ENCODE data around the gene ADAM23. TPM values are rescaled to one million over a fixed set of nuclear protein-coding genes. Genes with fewer than 3 reads are reported as not detected.

The ADAM23 gene
- total RNA-seq, 1 donor from 2014 or later: 11.4 TPM

DNA sequence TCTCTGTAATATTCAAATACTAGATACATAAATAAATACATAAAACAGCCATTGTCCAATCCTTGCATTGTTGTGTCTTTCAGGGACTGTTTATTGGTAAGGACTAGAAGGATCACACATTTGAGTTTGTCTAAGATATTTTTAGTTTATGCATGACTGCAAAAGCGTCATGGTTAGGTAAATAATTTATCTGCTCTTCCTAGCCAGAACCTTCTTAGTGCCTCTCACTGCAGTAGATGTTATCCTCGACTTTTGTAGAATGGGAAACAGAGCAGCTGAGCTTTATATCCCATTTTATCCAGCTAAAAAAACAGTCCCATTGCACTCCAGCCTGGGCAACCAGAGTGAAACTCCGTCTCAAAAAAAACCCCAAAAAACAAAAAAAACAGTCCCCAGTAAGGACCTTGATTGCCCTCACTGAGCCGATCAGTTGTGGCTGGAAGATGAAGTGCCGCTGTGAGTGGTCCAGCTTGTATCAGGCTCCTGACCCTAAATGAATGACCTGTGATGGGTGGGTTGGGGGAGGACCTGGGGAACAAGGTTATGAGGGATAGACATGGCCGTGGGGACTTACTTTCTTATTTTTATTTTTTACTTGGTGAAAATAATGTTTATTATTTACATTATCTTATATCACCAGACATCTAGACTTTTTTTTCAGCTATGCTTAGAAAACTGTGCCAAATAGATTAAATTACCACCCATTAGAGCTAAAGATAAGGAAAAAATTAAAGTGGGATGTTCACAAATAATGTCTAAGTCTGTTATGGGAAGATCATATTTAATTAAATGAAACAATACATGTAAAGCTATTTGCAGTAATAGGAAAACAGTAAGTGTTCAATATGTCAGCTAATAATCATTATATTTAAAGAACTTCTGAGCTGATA lies 10.9 kb upstream of the ADAM23 start:
- Mint-ChIP-seq H3K4me1 (ENCODE audit: unreplicated experiment) (peaks cover 2% of the 10 kb centered on the region), H3K9me3 (ENCODE audit: unreplicated experiment) (no peaks in the 10 kb centered on the region), H3K27ac (ENCODE audit: unreplicated experiment) (no peak overlapping the region), H3K4me3 (ENCODE audit: unreplicated experiment) (no peak overlapping the region), H3K36me3 (ENCODE audit: unreplicated experiment) (no peaks in the 10 kb centered on the region), H3K27me3 (ENCODE audit: unreplicated experiment) (no peaks in the 10 kb centered on the region)
- DNase-seq (ENCODE audit: extremely low spot score, unreplicated experiment): no peak
- TF ChIP-seq, protein P1, sequence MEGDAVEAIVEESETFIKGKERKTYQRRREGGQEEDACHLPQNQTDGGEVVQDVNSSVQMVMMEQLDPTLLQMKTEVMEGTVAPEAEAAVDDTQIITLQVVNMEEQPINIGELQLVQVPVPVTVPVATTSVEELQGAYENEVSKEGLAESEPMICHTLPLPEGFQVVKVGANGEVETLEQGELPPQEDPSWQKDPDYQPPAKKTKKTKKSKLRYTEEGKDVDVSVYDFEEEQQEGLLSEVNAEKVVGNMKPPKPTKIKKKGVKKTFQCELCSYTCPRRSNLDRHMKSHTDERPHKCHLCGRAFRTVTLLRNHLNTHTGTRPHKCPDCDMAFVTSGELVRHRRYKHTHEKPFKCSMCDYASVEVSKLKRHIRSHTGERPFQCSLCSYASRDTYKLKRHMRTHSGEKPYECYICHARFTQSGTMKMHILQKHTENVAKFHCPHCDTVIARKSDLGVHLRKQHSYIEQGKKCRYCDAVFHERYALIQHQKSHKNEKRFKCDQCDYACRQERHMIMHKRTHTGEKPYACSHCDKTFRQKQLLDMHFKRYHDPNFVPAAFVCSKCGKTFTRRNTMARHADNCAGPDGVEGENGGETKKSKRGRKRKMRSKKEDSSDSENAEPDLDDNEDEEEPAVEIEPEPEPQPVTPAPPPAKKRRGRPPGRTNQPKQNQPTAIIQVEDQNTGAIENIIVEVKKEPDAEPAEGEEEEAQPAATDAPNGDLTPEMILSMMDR (IDR thresholded peaks at IDR 0.05): no peak

DNA sequence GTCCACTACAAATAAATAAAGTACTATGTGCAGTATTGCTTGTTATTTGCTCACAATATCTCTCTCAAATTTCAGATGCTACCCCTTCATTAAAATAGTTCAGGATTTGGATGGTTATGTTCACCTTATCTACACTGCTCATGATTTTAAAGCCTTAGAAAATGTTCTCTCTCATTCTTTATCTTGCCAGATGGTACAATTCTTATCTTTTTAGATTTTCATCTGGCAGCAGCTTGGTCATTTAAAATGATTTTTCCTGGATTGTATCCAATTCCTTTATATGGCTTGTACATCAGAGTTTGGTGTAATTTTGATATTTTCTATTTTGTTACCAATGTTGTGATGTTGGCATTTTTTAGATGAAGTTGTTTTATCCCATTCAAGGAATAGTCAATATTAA lies 10.1 kb upstream of the ADAM23 start:
- Mint-ChIP-seq H3K9me3 (ENCODE audit: unreplicated experiment) (no peaks in the 10 kb centered on the region), H3K27ac (ENCODE audit: unreplicated experiment) (no peak overlapping the region), H3K4me1 (ENCODE audit: unreplicated experiment) (peaks cover 2% of the 10 kb centered on the region), H3K36me3 (ENCODE audit: unreplicated experiment) (no peaks in the 10 kb centered on the region), H3K27me3 (ENCODE audit: unreplicated experiment) (no peaks in the 10 kb centered on the region), H3K4me3 (ENCODE audit: unreplicated experiment) (no peak overlapping the region)
- no peak for DNase-seq (ENCODE audit: extremely low spot score, unreplicated experiment)
- TF ChIP-seq, protein P1 (IDR thresholded peaks at IDR 0.05): no peak

DNA sequence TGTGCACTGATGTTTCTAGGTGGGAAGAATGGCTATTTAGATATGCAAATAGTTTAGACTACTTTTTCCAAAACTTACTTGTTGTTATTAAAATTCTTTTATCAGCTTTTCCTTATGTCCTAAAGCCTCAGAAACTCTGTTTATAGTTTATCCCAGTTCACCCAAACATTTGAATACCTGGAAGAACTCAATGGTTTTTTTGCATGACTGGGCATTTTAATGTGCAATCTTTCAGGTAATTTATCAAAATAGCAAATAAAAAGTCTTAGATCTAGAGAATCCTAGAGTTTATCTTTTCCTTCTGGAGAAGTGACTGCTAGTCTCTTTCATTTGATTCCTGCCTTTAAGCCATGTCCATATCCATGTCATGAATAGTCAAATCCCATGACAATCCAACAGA lies 9.6 kb upstream of the ADAM23 start:
- no peaks in the 10 kb centered on the region for H3K9me3 Mint-ChIP-seq (ENCODE audit: unreplicated experiment)
- no peak overlapping the region for H3K4me3 Mint-ChIP-seq (ENCODE audit: unreplicated experiment)
- TF ChIP-seq, protein P1 (IDR thresholded peaks at IDR 0.05): no peak
- no peaks in the 10 kb centered on the region for H3K4me1 Mint-ChIP-seq (ENCODE audit: unreplicated experiment)
- DNase-seq (ENCODE audit: extremely low spot score, unreplicated experiment): no peak
- H3K27me3 Mint-ChIP-seq (ENCODE audit: unreplicated experiment): no peaks in the 10 kb centered on the region
- H3K27ac Mint-ChIP-seq (ENCODE audit: unreplicated experiment): no peak overlapping the region
- no peaks in the 10 kb centered on the region for H3K36me3 Mint-ChIP-seq (ENCODE audit: unreplicated experiment)

DNA sequence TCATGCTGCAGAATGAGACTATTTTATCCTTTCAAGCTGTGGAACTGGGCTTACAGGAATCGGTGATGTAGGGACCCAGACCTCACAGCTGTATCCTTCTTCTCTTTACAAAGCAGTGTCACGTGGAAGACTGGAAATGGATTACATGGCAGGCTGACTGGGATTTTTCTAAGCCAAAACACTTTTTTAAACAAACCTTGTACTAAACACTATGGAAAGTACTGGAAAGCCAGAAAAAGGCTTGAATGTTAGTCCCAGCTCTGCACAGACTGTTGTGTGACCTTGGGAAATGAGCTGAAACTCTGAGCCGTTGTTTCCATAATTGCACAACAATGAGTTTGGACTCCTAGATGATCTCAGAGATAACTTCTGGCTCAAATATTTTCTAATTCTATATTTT lies 7.6 kb upstream of the ADAM23 start:
- H3K4me1 Mint-ChIP-seq (ENCODE audit: unreplicated experiment): no peaks in the 10 kb centered on the region
- H3K27ac Mint-ChIP-seq (ENCODE audit: unreplicated experiment): no peak overlapping the region
- no peak overlapping the region for H3K4me3 Mint-ChIP-seq (ENCODE audit: unreplicated experiment)
- H3K36me3 Mint-ChIP-seq (ENCODE audit: unreplicated experiment): no peaks in the 10 kb centered on the region
- no peak for DNase-seq (ENCODE audit: extremely low spot score, unreplicated experiment)
- no peaks in the 10 kb centered on the region for H3K9me3 Mint-ChIP-seq (ENCODE audit: unreplicated experiment)
- TF ChIP-seq, protein P1 (IDR thresholded peaks at IDR 0.05): no peak
- peaks cover 7% of the 10 kb centered on the region for H3K27me3 Mint-ChIP-seq (ENCODE audit: unreplicated experiment)

DNA sequence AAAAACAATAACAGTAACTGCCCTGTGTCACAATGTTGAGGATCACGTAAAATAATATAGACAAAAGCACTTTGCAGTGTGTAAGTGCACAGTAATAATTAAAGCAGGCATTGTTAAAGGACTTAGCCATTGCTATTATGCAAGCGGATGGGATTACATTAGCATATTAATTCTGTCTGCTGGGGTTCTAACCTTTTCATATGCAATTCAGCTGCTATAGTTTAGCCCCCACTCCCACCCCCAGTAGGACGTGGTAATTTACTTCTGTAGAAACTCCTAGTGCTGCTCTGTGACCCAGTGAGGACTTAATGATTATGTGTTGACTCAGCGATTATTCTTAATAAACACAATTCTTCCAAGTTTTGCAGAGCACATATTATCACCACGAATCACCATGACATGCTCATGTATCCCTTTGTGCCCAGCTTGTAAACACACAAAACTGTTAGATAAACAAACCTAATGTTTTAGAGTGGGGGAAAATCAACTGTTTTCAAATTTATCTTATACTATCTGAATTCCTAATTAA lies 5.1 kb upstream of the ADAM23 start:
- H3K27ac Mint-ChIP-seq (ENCODE audit: unreplicated experiment): no peak overlapping the region
- no peak overlapping the region for H3K4me3 Mint-ChIP-seq (ENCODE audit: unreplicated experiment)
- H3K4me1 Mint-ChIP-seq (ENCODE audit: unreplicated experiment): peaks cover 8% of the 10 kb centered on the region
- peaks cover 7% of the 10 kb centered on the region for H3K27me3 Mint-ChIP-seq (ENCODE audit: unreplicated experiment)
- no peak for DNase-seq (ENCODE audit: extremely low spot score, unreplicated experiment)
- no peaks in the 10 kb centered on the region for H3K36me3 Mint-ChIP-seq (ENCODE audit: unreplicated experiment)
- H3K9me3 Mint-ChIP-seq (ENCODE audit: unreplicated experiment): no peaks in the 10 kb centered on the region
- TF ChIP-seq, protein P1 (IDR thresholded peaks at IDR 0.05): no peak

Data from osteocyte (in vitro differentiated cells).